Measurements from ENCODE around the gene ARVCF.

The ARVCF gene
- total RNA-seq: 8.8 reads per million, percentile 29 among the genes with 10 or more reads in this experiment

- peak; percentile 89 for DNase-seq
Measured at GRCh38 chr22:20016734-20017621, at the start of gene ARVCF. ARVCF (minus strand) TSS chr22:20016823; CDS start chr22:19990794, 26,029 bp downstream.

GRCh38 chr22:20065896-20066616, 49.4 kb upstream of the ARVCF start:
- DNase-seq: no peak

- DNase-seq: no peak
Measured at GRCh38 chr22:20064545-20065262, 48.1 kb upstream of the ARVCF start.

- DNase-seq: no peak
Measured at GRCh38 chr22:20064140-20064480, 47.5 kb upstream of the ARVCF start.

- DNase-seq: no peak
Measured at GRCh38 chr22:20063271-20064139, 46.9 kb upstream of the ARVCF start.

GRCh38 chr22:20062766-20063083, 46.1 kb upstream of the ARVCF start:
- no peak for DNase-seq

GRCh38 chr22:20062043-20062765, 45.6 kb upstream of the ARVCF start:
- no peak for DNase-seq

GRCh38 chr22:20061481-20061861, 44.8 kb upstream of the ARVCF start:
- DNase-seq: no peak

- DNase-seq: no peak
Measured at GRCh38 chr22:20060700-20061480, 44.3 kb upstream of the ARVCF start.

- DNase-seq: no peak
Measured at GRCh38 chr22:20058989-20059770, 42.6 kb upstream of the ARVCF start.

- DNase-seq: no peak
Measured at GRCh38 chr22:20057596-20058268, 41.1 kb upstream of the ARVCF start.

- DNase-seq: no peak
Measured at GRCh38 chr22:20056696-20057386, 40.2 kb upstream of the ARVCF start.

- DNase-seq: no peak
Measured at GRCh38 chr22:20056161-20056560, 39.5 kb upstream of the ARVCF start.

GRCh38 chr22:20055654-20056053, 39.0 kb upstream of the ARVCF start:
- DNase-seq: no peak

- DNase-seq: no peak
Measured at GRCh38 chr22:20055144-20055543, 38.5 kb upstream of the ARVCF start.

GRCh38 chr22:20054485-20054884, 37.9 kb upstream of the ARVCF start:
- DNase-seq: no peak

- DNase-seq: no peak
Measured at GRCh38 chr22:20054034-20054427, 37.4 kb upstream of the ARVCF start.

GRCh38 chr22:20053407-20054033, 36.9 kb upstream of the ARVCF start:
- DNase-seq: no peak
